GM12873 (cell line): Measurements from ENCODE around the gene SERTAD2.

Experiments used
- TF ChIP-seq, protein P1 (sequence below): IDR thresholded peaks from 2 replicates; pipeline ENCODE4 v1.5.1; 2012; ENCODE audit warnings: low read depth, mild to moderate bottlenecking, moderate library complexity, low read length, control low read depth; ENCODE audit not compliant: insufficient read depth; ENCODE audit errors: missing control alignments

Gene SERTAD2

DNA sequence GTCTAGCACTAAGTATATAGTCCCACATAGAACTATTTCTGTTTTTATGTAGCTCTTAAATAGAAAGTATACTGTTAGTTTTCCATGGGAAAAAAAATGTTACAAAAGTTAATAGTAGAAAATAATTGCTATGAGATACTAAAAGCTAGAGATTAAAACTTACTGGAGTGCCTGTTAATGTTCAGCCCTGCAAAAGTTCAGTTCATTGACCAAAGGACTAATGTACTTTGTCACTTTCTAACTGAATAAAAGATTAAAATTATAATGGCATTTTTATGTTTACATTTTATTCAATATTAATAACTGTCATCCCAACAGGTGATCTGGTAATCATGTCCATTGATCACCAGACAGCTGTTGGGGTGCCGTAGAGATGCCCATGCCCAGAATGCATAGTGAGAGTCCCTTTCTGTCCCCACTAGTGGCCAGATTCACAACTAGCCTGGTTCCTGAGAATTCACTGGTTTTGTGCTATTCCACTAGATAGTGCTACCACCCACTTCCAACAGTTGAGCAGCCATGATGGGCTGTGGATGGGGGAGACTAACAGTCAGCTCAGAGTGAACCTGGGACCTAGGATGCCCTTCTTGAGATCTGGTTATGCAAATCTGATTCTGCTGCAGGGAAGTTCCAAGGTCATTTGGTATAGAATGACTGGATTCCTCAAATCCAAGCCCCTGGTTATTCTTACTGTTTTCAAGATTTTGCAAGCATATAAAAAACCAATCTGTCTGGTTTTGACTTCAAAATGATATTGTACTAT lies 71.8 kb downstream of the SERTAD2 start:
- TF ChIP-seq, protein P1, sequence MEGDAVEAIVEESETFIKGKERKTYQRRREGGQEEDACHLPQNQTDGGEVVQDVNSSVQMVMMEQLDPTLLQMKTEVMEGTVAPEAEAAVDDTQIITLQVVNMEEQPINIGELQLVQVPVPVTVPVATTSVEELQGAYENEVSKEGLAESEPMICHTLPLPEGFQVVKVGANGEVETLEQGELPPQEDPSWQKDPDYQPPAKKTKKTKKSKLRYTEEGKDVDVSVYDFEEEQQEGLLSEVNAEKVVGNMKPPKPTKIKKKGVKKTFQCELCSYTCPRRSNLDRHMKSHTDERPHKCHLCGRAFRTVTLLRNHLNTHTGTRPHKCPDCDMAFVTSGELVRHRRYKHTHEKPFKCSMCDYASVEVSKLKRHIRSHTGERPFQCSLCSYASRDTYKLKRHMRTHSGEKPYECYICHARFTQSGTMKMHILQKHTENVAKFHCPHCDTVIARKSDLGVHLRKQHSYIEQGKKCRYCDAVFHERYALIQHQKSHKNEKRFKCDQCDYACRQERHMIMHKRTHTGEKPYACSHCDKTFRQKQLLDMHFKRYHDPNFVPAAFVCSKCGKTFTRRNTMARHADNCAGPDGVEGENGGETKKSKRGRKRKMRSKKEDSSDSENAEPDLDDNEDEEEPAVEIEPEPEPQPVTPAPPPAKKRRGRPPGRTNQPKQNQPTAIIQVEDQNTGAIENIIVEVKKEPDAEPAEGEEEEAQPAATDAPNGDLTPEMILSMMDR = no peak
